CD4-positive, alpha-beta T cell treated with Interleukin-2 at 100 ng/mL for 4 hours (primary cell): ENCODE results near the gene PANK1.
"Not testable (repeated sequence)": the region's sequence is repeated elsewhere in the genome, so short reads cannot be mapped to it uniquely, and the experiment has no call there.

Experiments
- DNase-seq: peaks from one replicate; pipeline ENCODE4 v3.0.0-alpha.2; 2020; ENCODE audit warnings: low spot score

The PANK1 gene

GRCh38 chr10:89566992-89567391 lies 78.0 kb downstream of the PANK1 start:
- DNase-seq: no peak

GRCh38 chr10:89566095-89566950 lies 78.7 kb downstream of the PANK1 start:
- no peak for DNase-seq

- DNase-seq: no peak
Measured at GRCh38 chr10:89565180-89565579, 79.9 kb downstream of the PANK1 start.

- DNase-seq: peak; percentile 65
Measured at GRCh38 chr10:89563861-89564478, 81.1 kb downstream of the PANK1 start.

GRCh38 chr10:89563311-89563710 lies 81.7 kb downstream of the PANK1 start:
- DNase-seq: no peak

- DNase-seq: no peak
Measured at GRCh38 chr10:89556600-89556999, 88.4 kb downstream of the PANK1 start.

GRCh38 chr10:89555688-89556445 lies 89.2 kb downstream of the PANK1 start:
- no peak for DNase-seq

GRCh38 chr10:89554433-89554832 lies 90.6 kb downstream of the PANK1 start:
- DNase-seq: no peak

- DNase-seq: no peak
Measured at GRCh38 chr10:89553064-89553734, 91.8 kb downstream of the PANK1 start.

GRCh38 chr10:89552213-89552612 lies 92.8 kb downstream of the PANK1 start:
- no peak for DNase-seq

GRCh38 chr10:89550509-89550908 lies 94.5 kb downstream of the PANK1 start:
- no peak for DNase-seq

GRCh38 chr10:89549510-89549909 lies 95.5 kb downstream of the PANK1 start:
- no peak for DNase-seq

GRCh38 chr10:89548673-89549072 lies 96.4 kb downstream of the PANK1 start:
- no peak for DNase-seq

- no peak for DNase-seq
Measured at GRCh38 chr10:89547853-89548513, 97.1 kb downstream of the PANK1 start.

- not testable (repeated sequence) for DNase-seq
Measured at GRCh38 chr10:89546651-89547050, 98.4 kb downstream of the PANK1 start.

GRCh38 chr10:89543841-89544240 lies 101.2 kb downstream of the PANK1 start:
- no peak for DNase-seq

- DNase-seq: no peak
Measured at GRCh38 chr10:89540420-89540949, 104.6 kb downstream of the PANK1 start.

GRCh38 chr10:89537364-89537763 lies 107.7 kb downstream of the PANK1 start:
- DNase-seq: no peak

GRCh38 chr10:89536013-89536354 lies 109.1 kb downstream of the PANK1 start:
- no peak for DNase-seq

- no peak for DNase-seq
Measured at GRCh38 chr10:89535171-89536012, 109.7 kb downstream of the PANK1 start, which contains the start of gene SLC16A12. TSS of gene SLC16A12 (minus strand) at chr10:89535594. CDS start at chr10:89462578, 73,016 bp downstream.

- DNase-seq: no peak
Measured at GRCh38 chr10:89534826-89535166, 110.2 kb downstream of the PANK1 start.
